D721Med (cell line): ENCODE measurements around the gene EPS8L1.

ENCODE experiments used
- DNase-seq: peaks from one replicate; pipeline ENCODE4 v3.0.0; 2011; ENCODE audit warnings: low spot score; ENCODE audit not compliant: insufficient read length
- FAIRE-seq: peaks from 2 replicates; lab custom pipeline; 2011; peaks lifted over from hg19 to GRCh38; lab: Jason Lieb, UNC
- TF ChIP-seq, protein P1 (sequence below): IDR thresholded peaks from 2 replicates; pipeline ENCODE4 v1.5.1; 2012; ENCODE audit warnings: mild to moderate bottlenecking, control low read depth; ENCODE audit not compliant: insufficient read depth; ENCODE audit errors: missing control alignments

EPS8L1 gene

GRCh38 chr19:55044286-55044685, 31.4 kb upstream of the EPS8L1 start:
- DNase-seq = no peak
- no peak for FAIRE-seq
- TF ChIP-seq, protein P1, sequence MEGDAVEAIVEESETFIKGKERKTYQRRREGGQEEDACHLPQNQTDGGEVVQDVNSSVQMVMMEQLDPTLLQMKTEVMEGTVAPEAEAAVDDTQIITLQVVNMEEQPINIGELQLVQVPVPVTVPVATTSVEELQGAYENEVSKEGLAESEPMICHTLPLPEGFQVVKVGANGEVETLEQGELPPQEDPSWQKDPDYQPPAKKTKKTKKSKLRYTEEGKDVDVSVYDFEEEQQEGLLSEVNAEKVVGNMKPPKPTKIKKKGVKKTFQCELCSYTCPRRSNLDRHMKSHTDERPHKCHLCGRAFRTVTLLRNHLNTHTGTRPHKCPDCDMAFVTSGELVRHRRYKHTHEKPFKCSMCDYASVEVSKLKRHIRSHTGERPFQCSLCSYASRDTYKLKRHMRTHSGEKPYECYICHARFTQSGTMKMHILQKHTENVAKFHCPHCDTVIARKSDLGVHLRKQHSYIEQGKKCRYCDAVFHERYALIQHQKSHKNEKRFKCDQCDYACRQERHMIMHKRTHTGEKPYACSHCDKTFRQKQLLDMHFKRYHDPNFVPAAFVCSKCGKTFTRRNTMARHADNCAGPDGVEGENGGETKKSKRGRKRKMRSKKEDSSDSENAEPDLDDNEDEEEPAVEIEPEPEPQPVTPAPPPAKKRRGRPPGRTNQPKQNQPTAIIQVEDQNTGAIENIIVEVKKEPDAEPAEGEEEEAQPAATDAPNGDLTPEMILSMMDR = no peak

- DNase-seq = no peak
- no peak for FAIRE-seq
- TF ChIP-seq, protein P1 = no peak
Observed at GRCh38 chr19:55044771-55045716, 30.6 kb upstream of the EPS8L1 start.

DNA sequence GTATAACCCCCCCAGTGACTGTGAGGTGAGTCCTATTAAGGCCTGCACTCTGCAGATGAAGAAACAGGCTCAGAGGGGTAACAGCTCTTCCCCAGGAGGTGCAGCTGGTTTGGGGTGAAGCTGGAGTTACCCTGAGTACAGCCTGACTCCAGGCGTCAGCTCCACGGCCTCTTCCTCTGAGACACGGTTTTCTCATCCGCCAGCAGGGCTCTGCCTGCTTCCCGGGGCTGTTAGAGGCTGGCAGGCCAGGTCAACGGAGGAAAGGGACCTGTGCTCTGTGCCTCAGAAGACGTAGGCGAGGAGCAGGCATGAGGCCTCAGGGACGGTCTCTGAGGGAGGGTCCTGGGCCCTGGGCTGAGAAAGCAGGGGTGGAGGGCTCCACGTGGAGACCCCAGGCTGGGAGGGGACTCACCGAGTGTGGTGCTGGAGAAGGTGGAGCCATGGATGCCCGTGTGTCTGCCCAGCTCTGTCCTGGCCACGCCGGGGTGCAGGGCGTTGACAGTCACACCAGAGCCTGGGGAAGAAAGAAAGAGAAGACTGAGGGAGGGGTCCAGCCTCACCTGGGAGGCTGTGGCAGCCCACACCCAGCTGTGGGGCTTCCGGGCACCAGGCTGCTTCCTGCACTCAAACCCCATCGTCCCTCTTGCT, 28.6 kb upstream of the EPS8L1 start:
- TF ChIP-seq, protein P1 = no peak
- FAIRE-seq (no peak), DNase-seq (no peak)

- DNase-seq (no peak), FAIRE-seq (no peak)
- TF ChIP-seq, protein P1 = no peak
Observed at GRCh38 chr19:55047951-55048350, 27.7 kb upstream of the EPS8L1 start.

- TF ChIP-seq, protein P1 = no peak
Observed at GRCh38 chr19:55048446-55048845, 27.2 kb upstream of the EPS8L1 start.

GRCh38 chr19:55050749-55051532, 24.7 kb upstream of the EPS8L1 start:
- DNase-seq (no peak), FAIRE-seq (no peak)
- TF ChIP-seq, protein P1 = no peak

More at GRCh38 chr19:55048446-55048845, 27.2 kb upstream of the EPS8L1 start:
- no peak for FAIRE-seq
- DNase-seq = no peak
